ENCODE results near the gene CMIP.

The CMIP gene

GRCh38 chr16:81744911-81745310, 300.3 kb downstream of the CMIP start:
- no peak for DNase-seq (ENCODE audit: low read depth in 2 of 2)

GRCh38 chr16:81745704-81746558, 301.3 kb downstream of the CMIP start:
- DNase-seq (ENCODE audit: low read depth in 2 of 2), result peak; percentile 49 to 57

GRCh38 chr16:81746566-81746965, 302.0 kb downstream of the CMIP start:
- no peak for DNase-seq (ENCODE audit: low read depth in 2 of 2)

GRCh38 chr16:81748476-81749198, 304.0 kb downstream of the CMIP start:
- DNase-seq (ENCODE audit: low read depth in 2 of 2), result no peak

GRCh38 chr16:81752225-81752875, 307.7 kb downstream of the CMIP start:
- no peak for DNase-seq (ENCODE audit: low read depth in 2 of 2)

GRCh38 chr16:81752876-81753227, 308.2 kb downstream of the CMIP start:
- DNase-seq (ENCODE audit: low read depth in 2 of 2), result no peak

- DNase-seq (ENCODE audit: low read depth in 2 of 2), result no peak
Measured at GRCh38 chr16:81754858-81755257, 310.2 kb downstream of the CMIP start.

- no peak for DNase-seq (ENCODE audit: low read depth in 2 of 2)
Measured at GRCh38 chr16:81755915-81756614, 311.5 kb downstream of the CMIP start.

- DNase-seq (ENCODE audit: low read depth in 2 of 2), result no peak
Measured at GRCh38 chr16:81756615-81757356, 312.2 kb downstream of the CMIP start.

- DNase-seq (ENCODE audit: low read depth in 2 of 2), result no peak
Measured at GRCh38 chr16:81758376-81758775, 313.8 kb downstream of the CMIP start.

All from stimulated activated CD8-positive, alpha-beta memory T cell treated with anti-CD3 and anti-CD28 coated beads, Interleukin-15, amount 100 ng/mL, for 48 hours (primary cell).